A549 (cell line): ENCODE data around the gene C5orf24. TPM values are rescaled to one million over a fixed set of nuclear protein-coding genes. Genes with fewer than 3 reads are reported as not detected.

ENCODE experiments used
- ATAC-seq, 2 experiments: fragments of 200-7000 bp in 1 of 2; fragments of >200 bp in 1 of 2; cut with Nextera tagmentation in 1 of 2; cut with Tn5 transposase in 1 of 2; 3 replicates each; pipeline versions ENCODE4 v1.8.0 to v1.9.1; 2018 to 2020; ENCODE audit warnings: mild to moderate bottlenecking in 1 of 2, moderate library complexity in 1 of 2
- CTCF ChIA-PET: fragments of 300-600 bp; sonication (Branson Sonifier 250); formaldehyde crosslinking; extraction: SDS; loops from one replicate; lab custom pipeline; 2021; ENCODE audit warnings: antibody characterized with exemption, inconsistent platforms; lab: Yijun Ruan, JAX
- POLR2A ChIA-PET: fragments of 350-600 bp; formaldehyde crosslinking; extraction: SDS; loops from one replicate; lab custom pipeline; 2021; ENCODE audit warnings: antibody characterized with exemption, inconsistent platforms; lab: Yijun Ruan, JAX
- DNase-seq, 2 experiments: peaks; one replicate each; pipeline versions ENCODE4 v3.0.0 to v3.0.0-alpha.2; 2011 to 2016; ENCODE audit warnings: low read depth in 1 of 2, low spot score in 1 of 2
- FAIRE-seq: peaks from 2 replicates; lab custom pipeline; 2011; peaks lifted over from hg19 to GRCh38; lab: Jason Lieb, UNC
- H3K27ac ChIP-seq, 2 experiments: fragments of >200 bp; sonication (Bioruptor Twin); formaldehyde crosslinking; 3 replicates each; pipeline ENCODE4 v1.5.1; 2016 to 2017
- H3K4me1 ChIP-seq: fragments of >200 bp; sonication (Bioruptor Twin); formaldehyde crosslinking; 3 replicates; pipeline ENCODE4 v1.6.1; 2016
- H3K4me2 ChIP-seq: fragments of >200 bp; sonication (Bioruptor Twin); formaldehyde crosslinking; 3 replicates; pipeline ENCODE4 v1.6.1; 2016
- H3K4me3 ChIP-seq: fragments of >200 bp; sonication (Bioruptor Twin); formaldehyde crosslinking; 3 replicates; pipeline ENCODE4 v1.5.1; 2016
- H3K9me3 ChIP-seq: fragments of >200 bp; sonication (Bioruptor Twin); formaldehyde crosslinking; 3 replicates; pipeline ENCODE4 v1.6.1; 2016
- BHLHE40 ChIP-seq: IDR thresholded peaks from 2 replicates; pipeline ENCODE4 v1.6.1; 2012; ENCODE audit warnings: low read depth, low read length, inconsistent platforms
- CEBPB ChIP-seq, 2 experiments: fragments of >200 bp in 1 of 2; sonication (Bioruptor Twin) in 1 of 2; formaldehyde crosslinking in 1 of 2; IDR thresholded peaks; 2 replicates each; pipeline ENCODE4 v1.6.1; 2012 to 2016
- CHD4 ChIP-seq: fragments of 200-600 bp; sonication (generic); IDR thresholded peaks from 2 replicates; pipeline ENCODE4 v1.6.1; 2016; ENCODE audit warnings: antibody characterized with exemption, mild to moderate bottlenecking, borderline replicate concordance
- EHMT2 ChIP-seq: fragments of 200-600 bp; sonication (generic); IDR thresholded peaks from 2 replicates; pipeline ENCODE4 v1.6.1; 2016; ENCODE audit warnings: antibody characterized with exemption, low read depth, mild to moderate bottlenecking, moderate library complexity
- HMGXB4 ChIP-seq: fragments of 250-450 bp; sonication (Bioruptor Pico); IDR thresholded peaks from 2 replicates; pipeline ENCODE4 v1.5.0; 2021; ENCODE audit warnings: mild to moderate bottlenecking, moderate library complexity, borderline replicate concordance
- HOXA7 ChIP-seq: fragments of 250-450 bp; sonication (Bioruptor Pico); IDR thresholded peaks from 2 replicates; pipeline ENCODE4 v1.5.0; 2020; ENCODE audit warnings: mild to moderate bottlenecking, moderate library complexity
- HOXB13 ChIP-seq: fragments of 250-450 bp; sonication (Bioruptor Pico); IDR thresholded peaks from 2 replicates; pipeline ENCODE4 v1.5.0; 2020; ENCODE audit warnings: low read depth, mild to moderate bottlenecking, moderate library complexity
- JUN ChIP-seq, 2 experiments: fragments of >200 bp; sonication (Bioruptor Twin); formaldehyde crosslinking; IDR thresholded peaks; 2 replicates in 1 of 2; 3 replicates in 1 of 2; pipeline ENCODE4 v1.6.1; 2016 to 2017
- KDM1A ChIP-seq: fragments of 200-600 bp; sonication (generic); IDR thresholded peaks from 2 replicates; pipeline ENCODE4 v1.6.1; 2016; ENCODE audit warnings: low read depth, mild to moderate bottlenecking
- MAFK ChIP-seq: fragments of 450-650 bp; IDR thresholded peaks from 2 replicates; pipeline ENCODE4 v1.6.1; 2014; ENCODE audit not compliant: partially characterized antibody
- NPAS2 ChIP-seq: fragments of 250-450 bp; sonication (Bioruptor Pico); IDR thresholded peaks from 2 replicates; pipeline ENCODE4 v1.8.0; 2022; ENCODE audit warnings: mild to moderate bottlenecking, moderate library complexity, borderline replicate concordance
- POLR2A ChIP-seq: IDR thresholded peaks from 2 replicates; pipeline ENCODE4 v1.6.1; 2012; ENCODE audit warnings: mild to moderate bottlenecking, low read length
- SREBF2 ChIP-seq: fragments of 450-650 bp; IDR thresholded peaks from 2 replicates; pipeline ENCODE4 v1.6.1; 2014; ENCODE audit warnings: mild to moderate bottlenecking, moderate library complexity
- TFCP2L1 ChIP-seq: fragments of 250-450 bp; sonication (Bioruptor Pico); IDR thresholded peaks from 2 replicates; pipeline ENCODE4 v1.5.0; 2021; ENCODE audit warnings: mild to moderate bottlenecking
- TP53 ChIP-seq: fragments of 250-450 bp; sonication (Bioruptor Pico); IDR thresholded peaks from 2 replicates; pipeline ENCODE4 v1.5.0; 2021; ENCODE audit warnings: mild to moderate bottlenecking, moderate library complexity
- ZFP36 ChIP-seq: fragments of 450-650 bp; IDR thresholded peaks from 2 replicates; pipeline ENCODE4 v1.6.1; 2014; ENCODE audit warnings: borderline replicate concordance; ENCODE audit not compliant: partially characterized antibody
- WGBS: methylation state at CpG from one replicate; pipeline ENCODE4 v1.1.6; 2017; ENCODE audit errors: missing lambda C conversion rate; 5-methylcytosine and 5-hydroxymethylcytosine counted together
- polyA plus RNA-seq, 4 experiments: library from polyadenylated mRNA; depleted of rRNA in 3 of 4; stranded (reverse); fragments of >200 nt; fragmentation: RNase III in 1 of 4; extraction: RNeasy Plus Mini Kit Qiagen cat#74134 plus additional on column Dnase treatment in 1 of 4; gene quantifications; 2 replicates in 3 of 4; 3 replicates in 1 of 4; pipeline ENCODE4 v1.2.3, GENCODE V29; 2011 to 2017
- TF ChIP-seq, protein P1 (sequence below): IDR thresholded peaks from 2 replicates; pipeline ENCODE4 v1.6.1; 2012
- TF ChIP-seq, protein P2 (sequence below): fragments of 150-350 bp; IDR thresholded peaks from 2 replicates; pipeline ENCODE4 v1.6.1; 2014; ENCODE audit warnings: low read depth, mild to moderate bottlenecking, low read length

C5orf24 gene
- polyA plus RNA-seq, 2 of the 4 experiments (the other 2 are of a cell fraction): 27.0 to 53.7 TPM

- Histone ChIP-seq H3K4me2 (no peak overlapping the region), H3K27ac (no peak overlapping the region), H3K4me3 (no peak overlapping the region), H3K9me3 (no peaks in the 10 kb centered on the region), H3K4me1 (no peaks in the 10 kb centered on the region)
- ATAC-seq: no peak
- no peak for DNase-seq
- TF ChIP-seq SREBF2 (no peak), MAFK (no peak), BHLHE40 (no peak), TP53 (no peak)
- TF ChIP-seq, protein P1, sequence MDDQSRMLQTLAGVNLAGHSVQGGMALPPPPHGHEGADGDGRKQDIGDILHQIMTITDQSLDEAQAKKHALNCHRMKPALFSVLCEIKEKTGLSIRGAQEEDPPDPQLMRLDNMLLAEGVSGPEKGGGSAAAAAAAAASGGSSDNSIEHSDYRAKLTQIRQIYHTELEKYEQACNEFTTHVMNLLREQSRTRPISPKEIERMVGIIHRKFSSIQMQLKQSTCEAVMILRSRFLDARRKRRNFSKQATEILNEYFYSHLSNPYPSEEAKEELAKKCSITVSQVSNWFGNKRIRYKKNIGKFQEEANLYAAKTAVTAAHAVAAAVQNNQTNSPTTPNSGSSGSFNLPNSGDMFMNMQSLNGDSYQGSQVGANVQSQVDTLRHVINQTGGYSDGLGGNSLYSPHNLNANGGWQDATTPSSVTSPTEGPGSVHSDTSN: no peak
- ChIA-PET CTCF (interaction anchor here (1.0 to 1.6 kb wide), 3 partner anchors 18 to 87 kb away, joined by 3 to 5 read pairs (median 4); partner anchors contain the start of gene PCBD2), POLR2A (interaction anchor here (1.6 kb wide), 1 partner anchor 29 kb away, joined by 5 read pairs; the partner anchor contains the start of gene C5orf24)
- WGBS: 78% methylated on average over 4 of the region's 4 CpGs
- FAIRE-seq: no peak
These were observed 28.8 kb upstream of the C5orf24 start for GRCh38 chr5:134817006-134817405.

DNA sequence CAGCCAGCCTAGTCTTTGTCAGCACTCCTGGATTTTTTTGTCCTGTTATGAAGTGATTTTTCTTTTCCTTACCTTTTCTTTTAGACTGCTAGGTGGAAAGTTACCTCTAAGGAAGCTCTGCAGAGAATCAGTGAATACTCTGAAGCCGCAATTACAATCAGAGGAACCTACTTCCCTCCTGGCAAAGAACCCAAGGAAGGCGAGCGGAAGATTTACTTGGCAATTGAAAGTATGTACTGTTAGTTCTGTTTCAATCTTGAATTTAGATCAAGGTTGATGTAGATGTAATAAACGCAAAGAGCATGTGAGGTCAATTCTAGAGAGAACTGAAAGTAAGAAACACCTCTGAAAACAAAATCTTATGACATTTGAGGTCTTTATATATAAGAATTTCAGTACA lies 27.0 kb upstream of the C5orf24 start:
- ATAC-seq: no peak
- no peak overlapping the region for H3K27ac ChIP-seq
- TF ChIP-seq SREBF2 (no peak), HOXB13 (CRISPR knock-in tag) (no peak), CHD4 (no peak), HMGXB4 (CRISPR knock-in tag) (no peak), JUN (IDR thresholded peaks at IDR 0.05) (no peak), NPAS2 (CRISPR knock-in tag) (no peak), ZFP36 (no peak), KDM1A (no peak), POLR2A (no peak), MAFK (no peak), HOXA7 (CRISPR knock-in tag) (no peak), TFCP2L1 (no peak)
- TF ChIP-seq, protein P2, sequence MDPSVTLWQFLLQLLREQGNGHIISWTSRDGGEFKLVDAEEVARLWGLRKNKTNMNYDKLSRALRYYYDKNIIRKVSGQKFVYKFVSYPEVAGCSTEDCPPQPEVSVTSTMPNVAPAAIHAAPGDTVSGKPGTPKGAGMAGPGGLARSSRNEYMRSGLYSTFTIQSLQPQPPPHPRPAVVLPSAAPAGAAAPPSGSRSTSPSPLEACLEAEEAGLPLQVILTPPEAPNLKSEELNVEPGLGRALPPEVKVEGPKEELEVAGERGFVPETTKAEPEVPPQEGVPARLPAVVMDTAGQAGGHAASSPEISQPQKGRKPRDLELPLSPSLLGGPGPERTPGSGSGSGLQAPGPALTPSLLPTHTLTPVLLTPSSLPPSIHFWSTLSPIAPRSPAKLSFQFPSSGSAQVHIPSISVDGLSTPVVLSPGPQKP: no peak
- TF ChIP-seq, all 56 proteins: peak for 0
- FAIRE-seq (no peak), DNase-seq (no peak)
- no peaks in the 10 kb centered on the region for H3K9me3 ChIP-seq
- H3K4me2 ChIP-seq: no peak overlapping the region
- no peak overlapping the region for H3K4me3 ChIP-seq
- ChIA-PET POLR2A (no interaction called here), CTCF (no interaction called here)
- H3K4me1 ChIP-seq: no peaks in the 10 kb centered on the region
- 94% methylated on average over 4 of the region's 4 CpGs for WGBS

GRCh38 chr5:134819407-134819963 lies 26.3 kb upstream of the C5orf24 start:
- ChIA-PET CTCF (no interaction called here), POLR2A (no interaction called here)
- Histone ChIP-seq H3K27ac (peak overlapping the region in 1 of 2 experiments; percentile 43; a peak in 1 of 6 replicates), H3K4me1 (no peaks in the 10 kb centered on the region), H3K4me3 (no peak overlapping the region), H3K9me3 (no peaks in the 10 kb centered on the region), H3K4me2 (no peak overlapping the region)
- no peak for TF ChIP-seq EHMT2
- TF ChIP-seq CEBPB (IDR thresholded peaks at IDR 0.05): peak; percentile 32 to 64; a peak in 3 of 4 replicates
- 95% methylated on average over 4 of the region's 4 CpGs for WGBS
- DNase-seq (no peak), FAIRE-seq (no peak), ATAC-seq (no peak)
